ENCODE results near the gene DAAM2. TPM values are rescaled to one million over a fixed set of nuclear protein-coding genes. Genes with fewer than 3 reads are reported as not detected.

The DAAM2 gene
- total RNA-seq, 2 experiments from 2014 or later = not detected

GRCh38 chr6:39914239-39914638 is 122.1 kb downstream of the DAAM2 start:
- intact Hi-C loops (cut with DNase I, micrococcal nuclease) = no loop called here
- Mint-ChIP-seq H3K36me3 (ENCODE audit: low read depth) (peaks cover 23% of the 10 kb centered on the region), H3K4me3 (no peak overlapping the region), H3K27ac (no peak overlapping the region), H3K9me3 (no peaks in the 10 kb centered on the region), H3K27me3 (no peaks in the 10 kb centered on the region), H3K4me1 (ENCODE audit: low read depth) (peaks cover 5% of the 10 kb centered on the region)
- ChIA-PET POLR2A (no interaction called here), CTCF (no interaction called here)
- ATAC-seq (ENCODE audit: poor library complexity) = no peak
- Histone ChIP-seq H3K9me3 (ENCODE audit: control insufficient read depth in 1 of 2, insufficient read depth in 1 of 2, low read length in 2 of 2) (no peaks in the 10 kb centered on the region), H3K4me1 (ENCODE audit: insufficient read depth, low read length) (no peaks in the 10 kb centered on the region), H3K27ac (ENCODE audit: low read depth in 1 of 2, low read length in 2 of 2) (no peak overlapping the region), H3K4me3 (ENCODE audit: low read length) (no peak overlapping the region), H3K27me3 (ENCODE audit: control insufficient read depth in 1 of 2, insufficient read depth in 2 of 2, low read length in 2 of 2) (no peaks in the 10 kb centered on the region), H3K36me3 (ENCODE audit: insufficient read depth, low read length) (no peaks in the 10 kb centered on the region)
- no peak for TF ChIP-seq CTCF (IDR thresholded peaks at IDR 0.05)
- no peak for DNase-seq

GRCh38 chr6:39915866-39916265 is 123.7 kb downstream of the DAAM2 start:
- Mint-ChIP-seq H3K27ac (no peak overlapping the region), H3K36me3 (ENCODE audit: low read depth) (peaks cover 34% of the 10 kb centered on the region), H3K27me3 (no peaks in the 10 kb centered on the region), H3K9me3 (no peaks in the 10 kb centered on the region), H3K4me3 (no peak overlapping the region), H3K4me1 (ENCODE audit: low read depth) (peaks cover 4% of the 10 kb centered on the region)
- ChIA-PET POLR2A (no interaction called here), CTCF (no interaction called here)
- Histone ChIP-seq H3K27me3 (ENCODE audit: control insufficient read depth in 1 of 2, insufficient read depth in 2 of 2, low read length in 2 of 2) (no peaks in the 10 kb centered on the region), H3K4me1 (ENCODE audit: insufficient read depth, low read length) (no peaks in the 10 kb centered on the region), H3K4me3 (ENCODE audit: low read length) (no peak overlapping the region), H3K36me3 (ENCODE audit: insufficient read depth, low read length) (no peaks in the 10 kb centered on the region), H3K9me3 (ENCODE audit: control insufficient read depth in 1 of 2, insufficient read depth in 1 of 2, low read length in 2 of 2) (no peaks in the 10 kb centered on the region), H3K27ac (ENCODE audit: low read depth in 1 of 2, low read length in 2 of 2) (no peak overlapping the region)
- no peak for DNase-seq
- no peak for TF ChIP-seq CTCF (IDR thresholded peaks at IDR 0.05)
- intact Hi-C loops (cut with DNase I, micrococcal nuclease) = no loop called here
- ATAC-seq (ENCODE audit: poor library complexity) = no peak

GRCh38 chr6:39917329-39917728 is 125.2 kb downstream of the DAAM2 start:
- Histone ChIP-seq H3K27ac (ENCODE audit: low read depth in 1 of 2, low read length in 2 of 2) (no peak overlapping the region), H3K36me3 (ENCODE audit: insufficient read depth, low read length) (no peaks in the 10 kb centered on the region), H3K4me3 (ENCODE audit: low read length) (no peak overlapping the region), H3K9me3 (ENCODE audit: control insufficient read depth in 1 of 2, insufficient read depth in 1 of 2, low read length in 2 of 2) (no peaks in the 10 kb centered on the region), H3K4me1 (ENCODE audit: insufficient read depth, low read length) (no peaks in the 10 kb centered on the region), H3K27me3 (ENCODE audit: control insufficient read depth in 1 of 2, insufficient read depth in 2 of 2, low read length in 2 of 2) (no peaks in the 10 kb centered on the region)
- DNase-seq (no peak), ATAC-seq (ENCODE audit: poor library complexity) (no peak)
- TF ChIP-seq CTCF (IDR thresholded peaks at IDR 0.05) = no peak
- Mint-ChIP-seq H3K27me3 (no peaks in the 10 kb centered on the region), H3K27ac (no peak overlapping the region), H3K4me1 (ENCODE audit: low read depth) (peaks cover 2% of the 10 kb centered on the region), H3K4me3 (no peak overlapping the region), H3K36me3 (ENCODE audit: low read depth) (peaks cover 40% of the 10 kb centered on the region), H3K9me3 (no peaks in the 10 kb centered on the region)
- intact Hi-C loops (cut with DNase I, micrococcal nuclease) = no loop called here
- CTCF ChIA-PET = no interaction called here
- POLR2A ChIA-PET = no interaction called here
